Stimulated activated CD4-positive, alpha-beta T cell treated with anti-CD3 and anti-CD28 coated beads, TNF-alpha, amount 100 ng/mL, for 1 hour (primary cell): ENCODE data around the gene RNU1-3.
"Not testable (repeated sequence)": the region's sequence is repeated elsewhere in the genome, so short reads cannot be mapped to it uniquely, and the experiment has no call there.

Experiments used
- DNase-seq, 3 donors: peaks; one replicate each; pipeline ENCODE4 v3.0.0-alpha.2; 2020; ENCODE audit warnings: low read depth in 3 of 3, low spot score in 1 of 3

The RNU1-3 gene

DNA sequence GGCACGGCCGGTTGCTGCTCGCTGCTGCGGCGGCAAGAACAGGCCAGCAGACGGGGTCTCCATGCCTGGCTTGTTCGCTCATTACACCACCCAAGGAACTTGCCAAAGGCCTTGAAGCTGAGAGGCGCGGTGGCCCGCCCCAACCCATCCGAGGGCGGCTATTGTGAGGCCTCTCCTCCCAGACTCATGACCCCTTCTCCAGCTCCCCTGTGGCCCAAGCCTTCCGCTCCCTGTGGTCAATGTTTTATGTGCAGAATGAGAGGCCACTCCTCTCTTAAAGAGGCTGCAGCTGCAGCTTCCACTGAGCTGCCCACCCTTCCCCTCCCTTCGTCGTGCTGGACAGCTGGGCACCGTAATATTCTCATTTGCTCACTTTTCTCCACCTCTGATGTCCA, 27.6 kb upstream of the RNU1-3 start:
- DNase-seq = not testable (repeated sequence)

DNA sequence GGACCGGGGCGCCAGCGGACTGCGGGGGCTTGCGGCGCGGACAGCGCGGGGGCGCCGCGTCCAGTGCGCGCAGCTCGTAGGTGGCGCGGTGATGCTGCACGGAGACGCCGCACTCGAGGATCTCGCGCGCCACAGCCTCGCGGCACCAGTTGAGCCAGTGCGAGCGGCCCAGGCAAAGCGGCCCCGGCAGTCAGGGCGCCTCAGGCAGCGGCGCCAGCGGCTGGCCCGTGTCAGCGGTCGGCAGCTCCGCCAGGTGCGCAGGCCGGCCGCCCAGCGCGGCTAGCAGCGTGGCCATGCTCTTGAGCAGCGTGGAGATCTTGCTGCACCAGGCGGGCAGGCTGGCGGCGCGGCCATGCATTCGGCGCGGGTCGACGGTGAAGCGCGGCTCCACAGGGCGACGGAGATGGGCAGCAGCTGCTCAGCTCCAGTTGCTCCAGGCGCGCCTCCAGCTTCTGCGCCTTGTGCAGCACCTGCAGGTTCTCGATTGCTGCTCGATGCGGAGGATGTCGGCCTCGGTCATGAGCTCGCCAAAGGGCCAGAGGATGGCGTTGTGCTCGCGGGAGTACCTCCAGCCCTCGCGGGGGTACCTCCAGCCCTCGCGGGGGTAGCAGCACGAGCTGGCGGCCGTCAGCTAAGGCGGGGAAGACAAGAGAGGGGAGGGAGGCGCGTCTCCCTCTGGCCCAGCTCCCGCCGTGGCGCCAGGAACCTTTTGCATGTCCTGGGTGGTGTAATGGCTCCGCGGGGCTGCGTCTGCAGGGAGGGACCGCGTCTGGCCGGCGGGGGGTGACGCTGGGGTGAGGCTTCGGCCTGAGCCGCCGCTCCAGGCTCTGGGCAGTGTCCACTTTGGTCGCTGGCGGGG, 26.9 kb upstream of the RNU1-3 start:
- not testable (repeated sequence) for DNase-seq

DNA sequence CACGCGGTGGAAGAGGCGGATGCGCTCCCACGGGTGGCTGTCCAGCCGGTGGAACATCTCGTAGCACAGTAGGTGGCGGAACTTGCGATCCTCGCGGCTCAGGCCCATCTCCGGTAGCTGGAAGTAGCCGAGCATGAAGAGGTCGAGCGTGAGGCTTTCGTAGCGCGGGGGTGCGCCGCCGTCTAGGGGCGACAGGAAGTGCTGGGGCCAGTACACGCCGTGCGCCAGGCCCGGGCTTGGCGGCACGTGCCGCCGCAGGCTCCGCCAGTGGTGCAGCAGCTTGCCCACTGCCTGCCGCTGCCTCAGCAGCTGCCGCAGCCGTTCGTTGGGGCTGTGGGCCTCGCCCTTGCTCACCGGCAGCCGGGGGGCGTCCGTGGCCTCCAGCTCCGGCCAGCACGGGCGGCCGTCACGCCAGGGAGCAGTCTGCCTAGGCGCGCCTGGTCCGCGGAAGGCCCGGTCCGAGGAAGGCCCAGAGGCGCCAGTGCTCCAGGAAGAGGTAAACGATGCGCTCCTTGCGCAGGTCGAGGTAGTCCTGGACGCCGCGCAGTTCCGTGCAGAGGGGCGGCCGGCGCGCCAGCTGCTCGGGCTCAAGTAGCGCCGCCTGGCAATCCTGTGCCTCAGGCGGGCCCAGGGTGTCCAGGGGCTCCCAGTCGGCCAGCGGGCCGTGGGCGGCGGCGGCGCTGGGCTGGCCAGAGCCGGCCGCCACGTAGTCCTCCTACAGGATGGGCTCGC, 26.1 kb upstream of the RNU1-3 start:
- not testable (repeated sequence) for DNase-seq

DNA sequence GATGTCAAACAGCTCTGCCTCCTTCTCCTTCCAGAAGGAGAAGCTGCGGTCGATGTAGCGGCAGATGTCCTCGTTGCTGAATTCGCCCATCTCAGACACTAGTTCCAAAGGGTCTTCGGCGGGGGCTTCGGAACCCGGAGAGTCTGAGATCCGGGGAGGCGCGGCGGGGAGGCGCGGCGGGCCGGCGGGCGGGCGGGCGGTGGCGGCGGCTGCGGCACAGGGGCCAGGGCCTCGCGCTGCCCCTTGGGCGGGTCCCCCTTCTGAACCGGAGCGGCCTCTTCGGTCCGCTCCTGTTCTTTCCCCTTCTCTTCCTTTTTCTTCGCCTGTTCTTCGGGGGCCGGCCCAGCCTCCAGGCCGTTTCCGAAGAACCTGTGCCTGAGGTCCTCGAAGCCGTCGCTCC, 25.5 kb upstream of the RNU1-3 start:
- not testable (repeated sequence) for DNase-seq

DNA sequence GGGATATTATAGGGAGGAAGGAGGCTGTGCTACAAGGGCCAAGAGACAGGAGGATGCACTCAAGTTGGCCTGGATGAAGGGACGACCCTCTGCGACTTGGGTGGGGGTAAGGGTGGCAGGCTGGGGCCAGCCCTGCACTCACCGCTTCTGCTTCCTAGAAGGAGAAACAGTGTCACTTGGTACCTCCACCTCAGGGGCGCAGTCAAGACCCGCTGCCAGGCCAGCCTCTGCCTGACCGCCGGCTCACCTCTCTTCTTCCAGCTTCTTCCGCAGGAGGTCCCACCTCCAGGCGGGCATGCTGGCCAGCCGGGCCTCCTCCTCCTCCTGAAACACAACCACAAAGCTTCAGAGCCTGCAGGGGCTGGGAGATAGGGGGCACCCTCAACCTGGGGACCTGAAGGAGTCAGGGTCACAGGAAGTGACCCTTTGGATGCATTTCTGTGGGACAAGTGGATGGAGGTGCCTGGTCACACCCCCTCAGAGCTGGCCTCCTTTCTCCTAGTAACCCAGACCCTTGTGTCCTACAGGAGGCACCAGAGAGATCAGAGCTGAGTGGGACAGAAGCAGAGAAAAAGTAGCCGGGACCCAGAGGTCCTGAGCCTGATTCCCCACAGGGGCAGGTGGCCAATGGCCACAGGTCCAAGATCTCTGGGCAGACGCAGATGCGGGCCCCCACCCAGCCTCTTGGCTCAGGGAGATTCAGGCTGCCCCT, 24.4 kb upstream of the RNU1-3 start:
- not testable (repeated sequence) for DNase-seq

DNA sequence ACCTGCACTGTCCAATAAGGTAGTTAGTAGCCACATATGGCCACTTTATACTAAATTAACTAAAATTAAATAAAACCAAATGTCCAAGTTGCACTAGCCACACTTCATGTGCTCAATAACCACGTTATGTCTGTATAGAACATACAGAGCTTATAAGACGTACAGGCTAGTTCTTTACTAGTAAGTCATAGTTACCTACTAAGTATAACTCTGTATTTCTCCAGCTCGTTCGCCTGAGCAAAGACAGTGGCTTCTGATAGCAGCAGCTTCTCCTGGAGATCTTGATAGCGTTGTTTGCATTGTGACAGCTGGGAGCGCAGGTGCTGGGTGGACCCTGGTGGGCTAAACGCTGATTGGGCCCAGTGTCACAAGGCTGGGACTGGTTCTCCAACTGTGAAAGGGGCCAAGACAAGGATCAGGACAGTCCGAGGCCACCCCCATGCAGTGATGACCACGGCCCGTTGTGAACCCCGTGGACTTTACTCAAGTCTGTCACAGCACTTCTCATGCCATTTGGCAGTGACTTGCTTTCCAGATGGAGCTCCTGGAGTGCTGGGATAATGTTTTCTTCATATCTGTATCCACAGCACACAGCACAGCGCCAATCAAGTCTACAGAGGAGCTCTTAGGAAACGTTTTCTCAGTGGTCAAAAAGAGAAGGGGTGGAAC, 20.5 kb upstream of the RNU1-3 start:
- not testable (repeated sequence) for DNase-seq

DNA sequence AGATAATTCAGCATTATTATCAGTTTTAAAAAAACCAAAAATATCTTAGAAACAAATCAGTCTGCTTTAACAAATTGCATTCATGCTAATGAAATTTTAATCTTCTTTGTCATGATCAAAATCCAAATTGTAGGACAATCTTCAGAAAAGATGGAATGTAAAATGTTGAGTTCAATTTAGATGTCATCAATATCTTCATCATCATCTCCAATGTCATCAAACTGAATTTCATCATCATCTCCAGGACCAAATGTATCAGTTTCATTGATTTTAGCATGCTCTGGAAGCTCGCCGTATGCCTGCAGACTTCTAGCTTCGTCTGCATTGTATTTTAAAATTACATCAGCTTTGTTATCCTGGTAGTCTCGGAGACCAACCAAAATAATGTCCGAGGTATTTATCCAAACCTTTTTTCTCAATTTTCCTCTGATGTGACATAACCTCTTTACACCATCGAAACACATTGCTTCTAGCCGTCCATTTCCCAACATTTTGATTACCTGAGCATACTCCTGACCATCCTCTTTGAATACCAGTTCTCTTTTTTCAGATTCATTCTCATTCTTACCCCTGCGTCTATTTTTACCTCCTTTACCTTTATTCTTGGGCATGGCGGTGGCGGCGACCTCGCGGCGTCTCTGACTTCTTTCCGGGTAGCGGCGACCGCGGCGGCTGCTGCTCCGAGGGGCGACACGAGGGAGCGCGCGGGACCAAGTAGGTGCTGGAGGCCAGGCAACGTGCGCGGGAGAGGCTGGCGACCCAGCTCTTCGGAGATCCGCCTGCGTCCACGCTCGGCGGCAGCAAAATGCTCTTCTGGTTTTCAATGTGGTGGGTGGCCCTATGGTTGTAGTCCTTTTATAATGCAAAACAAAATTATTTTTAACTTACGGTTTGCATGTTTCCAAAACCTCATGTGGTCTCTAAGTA, 19.0 kb upstream of the RNU1-3 start:
- DNase-seq = not testable (repeated sequence)

DNA sequence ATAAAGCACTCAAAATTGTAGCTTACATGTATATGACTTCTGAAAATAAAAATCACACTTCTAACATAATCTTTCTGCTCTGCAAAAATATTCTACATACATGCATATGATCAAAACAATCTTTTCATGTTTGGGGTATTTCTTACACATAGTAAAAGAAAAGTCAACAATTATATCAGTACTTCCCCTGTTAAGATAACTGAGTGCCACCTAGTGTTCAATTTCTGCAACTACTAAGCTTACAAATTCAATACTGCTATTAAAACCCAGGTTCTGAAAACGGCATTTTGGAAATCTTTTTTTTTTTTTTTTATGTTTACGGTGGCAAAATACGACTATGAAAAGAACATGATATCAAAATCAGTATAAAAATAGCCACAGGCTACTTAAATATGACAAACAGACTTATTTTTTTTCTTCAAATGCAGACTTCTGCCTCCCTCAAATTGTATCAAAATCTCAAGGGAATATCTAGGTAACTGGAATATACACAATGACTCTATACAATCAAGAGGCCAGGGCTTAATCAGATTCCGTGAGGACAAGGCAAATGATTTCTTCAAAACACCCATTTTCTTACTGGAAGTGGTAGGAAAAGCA, 18.1 kb upstream of the RNU1-3 start:
- not testable (repeated sequence) for DNase-seq

DNA sequence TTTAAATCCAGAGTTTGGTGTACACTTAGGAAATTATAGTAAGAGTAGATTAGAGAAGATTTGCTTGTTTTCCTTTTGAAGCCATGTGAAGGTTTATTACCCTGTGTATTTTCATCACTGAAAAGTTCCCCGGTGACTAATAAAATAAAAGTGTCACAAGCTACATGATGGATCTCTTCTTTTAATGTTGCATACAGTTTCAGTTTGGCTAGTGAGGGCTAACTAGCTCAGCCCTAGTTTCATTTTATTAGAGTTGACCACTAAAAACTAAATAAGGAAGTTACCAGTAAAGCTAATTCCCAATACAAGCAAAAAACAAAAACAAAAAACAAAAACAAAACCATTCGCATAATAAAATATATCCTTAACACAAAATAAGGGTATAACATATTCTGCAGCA, 17.4 kb upstream of the RNU1-3 start:
- not testable (repeated sequence) for DNase-seq

DNA sequence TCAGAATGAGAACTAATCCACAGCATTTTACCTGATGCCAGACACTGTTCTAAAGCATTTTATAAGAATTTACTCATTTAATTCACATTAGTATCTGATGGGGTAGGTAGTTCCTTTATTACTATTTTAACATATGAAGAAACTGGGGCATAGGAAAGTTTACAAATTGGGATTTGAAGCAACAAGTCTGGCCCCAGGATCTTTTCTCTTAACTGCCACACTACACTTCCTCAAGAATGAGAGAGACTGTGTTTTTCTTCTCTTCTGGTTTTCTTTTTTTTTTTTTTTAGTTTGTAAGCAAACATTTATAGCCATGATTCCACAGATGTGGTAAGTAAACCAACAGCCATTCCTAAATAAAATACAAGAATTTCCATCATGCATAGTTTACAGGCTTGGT, 16.1 kb upstream of the RNU1-3 start:
- not testable (repeated sequence) for DNase-seq

DNA sequence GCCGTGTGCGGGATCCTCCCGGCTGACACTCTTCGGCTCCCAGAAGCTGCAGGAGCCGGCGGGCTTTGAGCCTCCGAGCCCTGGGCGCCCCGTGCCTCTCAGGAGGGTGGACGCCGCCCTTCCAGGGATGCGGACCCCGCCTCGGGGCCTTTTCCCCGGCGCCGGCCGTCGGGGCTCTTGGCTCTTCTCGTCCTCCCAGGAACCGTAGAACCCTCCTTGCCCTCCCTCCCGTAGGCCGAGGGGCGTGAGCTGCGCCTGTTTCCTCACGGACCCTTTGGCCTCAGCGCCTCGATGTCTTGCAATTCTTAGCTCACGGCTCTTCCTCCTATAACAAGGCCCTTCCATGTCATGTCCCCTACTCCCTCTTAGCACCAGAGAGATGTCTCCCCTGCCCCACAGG, 13.6 kb upstream of the RNU1-3 start:
- not testable (repeated sequence) for DNase-seq

DNA sequence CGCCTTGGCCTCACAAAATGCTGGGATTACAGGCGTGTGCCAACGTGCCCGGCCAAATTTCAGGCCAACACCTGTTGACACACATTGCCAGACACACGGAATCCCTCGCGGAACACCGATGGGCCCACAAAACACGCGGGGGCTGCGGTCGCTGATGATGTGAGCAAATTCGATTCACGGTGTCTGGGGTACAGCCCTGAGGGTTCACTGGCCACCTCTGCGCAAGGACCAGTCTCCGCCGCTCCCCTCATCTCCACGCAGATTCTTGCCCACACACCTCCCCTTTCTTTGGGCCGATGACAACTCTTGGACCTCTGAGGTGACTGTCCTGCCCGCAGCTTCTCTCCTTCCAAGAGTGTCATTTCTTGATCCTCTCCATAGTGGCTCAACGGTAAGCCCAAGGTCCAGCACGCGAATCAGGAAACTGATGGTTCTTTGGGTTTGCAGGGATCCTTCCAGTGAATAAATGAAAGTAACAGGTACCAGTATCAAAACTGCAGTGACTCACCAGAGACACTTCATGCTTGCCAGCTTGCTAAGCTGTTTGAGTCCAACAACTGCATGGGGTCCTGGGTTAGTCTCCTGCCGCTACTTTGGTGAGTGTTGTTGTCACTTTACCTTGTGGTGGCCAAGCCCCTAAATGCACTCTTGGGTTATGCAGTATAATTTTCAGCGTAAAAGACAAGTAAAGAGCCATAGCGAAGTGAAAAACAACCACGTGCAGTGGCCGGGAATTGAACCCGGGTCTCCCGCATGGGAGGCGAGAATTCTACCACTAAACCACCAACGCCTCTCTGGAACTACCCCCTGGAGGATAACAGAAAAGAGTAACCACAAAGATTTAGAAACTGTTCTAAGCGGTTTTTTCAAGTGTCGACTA, 11.0 kb upstream of the RNU1-3 start:
- DNase-seq = peak in 1 of 3 donors; percentile 44

DNA sequence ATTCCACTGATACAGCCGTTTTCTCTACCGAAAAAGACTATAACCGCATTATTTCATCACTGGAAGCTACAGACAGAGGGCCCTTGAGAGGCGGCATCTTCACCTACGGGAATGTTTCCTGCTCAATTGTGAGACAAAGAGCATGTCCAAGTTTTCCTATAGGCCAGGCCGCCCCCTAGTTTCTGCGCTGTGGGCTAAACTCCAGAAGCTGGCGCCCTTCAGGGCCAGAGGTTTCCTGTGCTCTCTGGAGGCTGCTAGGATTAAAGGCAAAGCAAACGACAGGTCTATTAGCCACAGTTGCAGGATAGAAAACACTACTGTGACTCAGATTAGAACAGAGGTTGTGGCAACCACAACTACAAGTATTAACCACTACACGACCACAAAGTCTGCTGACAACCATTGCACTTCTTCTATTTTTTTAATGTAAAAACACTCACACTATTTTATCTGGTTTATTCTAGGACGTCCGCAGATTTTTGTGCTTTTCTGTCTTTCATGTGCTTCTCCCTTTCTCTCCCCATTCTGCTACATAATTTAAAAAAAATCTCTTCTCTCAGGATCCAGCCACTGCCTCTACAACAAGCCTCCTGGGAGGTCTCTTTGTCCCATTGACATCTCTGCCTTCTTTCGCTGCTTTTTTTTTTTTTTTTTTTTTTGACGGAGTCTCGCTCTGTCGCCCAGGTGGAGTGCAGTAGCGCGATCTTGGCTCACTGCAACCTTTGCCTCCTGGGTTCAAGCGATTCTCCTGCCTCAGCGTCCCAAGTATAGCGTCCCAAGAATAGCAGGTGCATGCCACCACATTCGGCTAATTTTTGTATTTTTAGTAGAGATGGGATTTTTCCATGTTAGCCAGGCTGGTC, 10.1 kb upstream of the RNU1-3 start:
- DNase-seq = not testable (repeated sequence)

DNA sequence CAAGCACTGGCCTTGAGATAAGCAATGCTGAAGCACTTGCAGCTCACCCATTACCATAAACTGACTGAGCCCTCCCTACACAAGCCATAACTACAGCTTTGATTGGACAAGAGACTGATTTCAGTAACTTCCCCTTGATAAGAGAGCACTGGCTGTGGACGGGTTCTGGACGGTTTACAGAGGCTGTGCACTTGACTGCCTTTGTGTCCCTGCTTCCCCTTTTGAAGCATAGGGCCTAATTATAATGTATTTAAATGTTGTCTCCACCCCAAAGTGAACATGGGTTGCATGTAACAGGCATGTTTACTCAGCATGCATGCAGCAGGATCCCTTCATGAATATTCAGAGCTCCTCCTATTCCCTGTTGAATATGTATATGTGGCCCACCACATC, 8.4 kb upstream of the RNU1-3 start:
- not testable (repeated sequence) for DNase-seq

DNA sequence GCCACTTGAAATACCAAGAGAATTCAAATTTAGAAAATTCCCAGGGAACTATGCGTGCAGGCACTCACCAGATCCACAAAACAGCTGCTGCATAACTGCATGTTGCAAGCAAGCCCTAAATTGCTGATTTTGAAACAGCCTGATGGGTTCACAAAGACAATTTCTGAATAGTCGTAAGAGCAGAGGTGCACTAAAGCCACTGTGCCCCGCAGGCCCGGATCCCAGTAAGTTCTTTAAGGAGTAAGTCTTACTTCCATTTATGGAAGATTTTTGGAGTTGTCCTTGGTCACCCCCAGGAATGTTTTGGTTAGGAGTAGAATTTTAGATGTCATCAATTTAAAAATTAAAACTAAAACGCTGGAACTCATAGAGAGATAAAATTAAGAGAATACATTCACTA, 7.2 kb upstream of the RNU1-3 start:
- DNase-seq = not testable (repeated sequence)

DNA sequence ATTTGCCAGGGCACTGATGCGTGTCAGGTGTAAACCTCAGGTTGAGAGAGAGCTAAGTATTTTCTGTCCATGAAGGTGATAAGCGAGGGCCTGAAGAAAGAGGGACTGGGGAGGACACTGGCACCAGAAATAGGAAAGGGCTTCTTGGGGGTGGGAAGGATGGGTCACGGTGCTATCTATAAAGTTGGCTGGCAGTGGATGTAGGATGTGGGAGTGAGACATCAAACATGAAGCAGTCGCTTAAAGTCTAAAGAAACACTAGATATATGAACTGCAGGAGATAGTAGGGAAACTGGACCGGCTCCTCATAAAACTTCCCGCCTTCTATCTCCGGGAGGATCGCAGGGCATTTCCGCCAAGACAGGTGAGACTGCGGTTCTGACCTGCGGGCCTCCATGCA, 912 bp downstream of the RNU1-3 start:
- not testable (repeated sequence) for DNase-seq

DNA sequence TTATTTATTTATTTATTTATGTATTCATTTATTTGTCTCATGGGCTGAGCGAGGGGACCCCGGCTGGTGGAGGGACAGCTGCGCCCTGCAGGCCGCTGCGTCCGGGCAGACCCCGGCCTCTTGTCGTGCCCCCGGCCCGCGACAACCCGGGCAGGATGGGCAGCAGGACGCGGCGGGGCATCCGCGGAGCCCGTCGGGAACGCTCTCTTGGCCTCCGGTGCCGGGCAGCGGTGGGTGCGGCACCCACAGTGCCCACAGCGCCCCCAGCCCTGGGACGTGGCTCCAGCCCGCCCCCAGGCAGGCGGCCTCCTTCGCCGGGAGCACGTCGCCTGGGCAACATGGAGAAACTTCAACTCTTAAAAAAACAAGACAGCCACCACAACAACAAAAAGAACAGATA, 8.5 kb downstream of the RNU1-3 start:
- DNase-seq = not testable (repeated sequence)
